ENCODE results near the gene BTBD2. TPM values are rescaled to one million over a fixed set of nuclear protein-coding genes. Genes with fewer than 3 reads are reported as not detected.

Gene BTBD2
- total RNA-seq, 1 experiment from 2014 or later, result 110 TPM

DNA sequence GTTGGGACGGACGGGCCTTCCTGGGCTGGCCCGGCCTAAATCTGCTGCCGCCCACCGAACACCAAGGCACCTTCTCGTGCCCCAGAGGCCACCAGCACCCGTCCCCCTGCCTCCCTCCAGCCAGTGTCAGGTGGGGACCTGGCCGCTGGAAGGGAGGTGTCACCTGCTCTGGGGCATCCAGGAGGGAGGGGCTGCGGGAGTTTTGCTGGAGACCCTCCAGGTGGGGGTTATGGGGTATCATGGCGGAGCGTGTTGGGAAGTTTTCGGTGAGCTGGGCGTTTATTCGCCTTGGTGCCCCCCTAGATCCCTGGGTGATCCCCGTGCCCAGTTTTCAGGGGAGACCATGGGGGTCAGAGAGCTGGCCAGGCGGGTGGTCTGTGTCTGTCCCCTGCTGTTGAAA, 64.9 kb downstream of the BTBD2 start:
- Histone ChIP-seq H4K20me1 (ENCODE audit: control insufficient read depth, insufficient read depth, insufficient read length) (no peaks in the 10 kb centered on the region), H3K23ac (ENCODE audit: insufficient read length, low read depth, low read length) (no peak overlapping the region), H3K27me3 (ENCODE audit: insufficient read depth, low read length) (no peaks in the 10 kb centered on the region), H3K9ac (ENCODE audit: extremely low read depth, insufficient read length, low read length) (no peak overlapping the region), H3K79me2 (ENCODE audit: insufficient read depth, low read length) (peaks cover 44% of the 10 kb centered on the region), H3K4ac (ENCODE audit: low read depth, low read length) (no peak overlapping the region), H3K79me1 (ENCODE audit: insufficient read depth, low read depth, low read length, poor library complexity, severe bottlenecking) (peaks cover 12% of the 10 kb centered on the region), H4K8ac (replicated peaks; ENCODE audit: insufficient read length, low read depth, low read length) (no peak overlapping the region), H2BK5ac (ENCODE audit: insufficient read length, low read length) (no peak overlapping the region), H3K18ac (ENCODE audit: insufficient read length, low read depth, low read length) (no peak overlapping the region), H3K23me2 (ENCODE audit: insufficient read length, low read depth, low read length, poor library complexity, severe bottlenecking) (peaks cover 2% of the 10 kb centered on the region), H3K56ac (ENCODE audit: insufficient read length, low read depth, low read length) (no peak overlapping the region), H2AK5ac (ENCODE audit: insufficient read length, low read length) (no peak overlapping the region), H4K91ac (ENCODE audit: insufficient read length, low read depth, low read length) (no peak overlapping the region), H3K14ac (ENCODE audit: insufficient read depth, low read length) (no peak overlapping the region; the same call in 1 of the 2 replicates), H4K5ac (ENCODE audit: insufficient read length, low read depth, low read length) (no peak overlapping the region), H3K27ac (ENCODE audit: insufficient read length, low read depth, low read length) (no peak overlapping the region), H2BK120ac (ENCODE audit: low read depth, low read length, poor library complexity, severe bottlenecking) (no peak overlapping the region), H2BK12ac (ENCODE audit: insufficient read length, low read depth, low read length) (no peak overlapping the region), H3K9me3 (ENCODE audit: control insufficient read depth, low read depth, low read length) (no peaks in the 10 kb centered on the region), H3K4me2 (ENCODE audit: insufficient read depth, insufficient read length, low read length) (no peak overlapping the region), H3K4me1 (ENCODE audit: insufficient read depth, low read length) (no peaks in the 10 kb centered on the region), H2AFZ (ENCODE audit: low read length) (no peak overlapping the region), H2BK20ac (ENCODE audit: low read depth, low read length, poor library complexity, severe bottlenecking) (no peak overlapping the region), H3T11ph (ENCODE audit: low read length) (no peak overlapping the region), H2BK15ac (ENCODE audit: low read depth, low read length) (no peak overlapping the region)
- TF ChIP-seq, protein P1, sequence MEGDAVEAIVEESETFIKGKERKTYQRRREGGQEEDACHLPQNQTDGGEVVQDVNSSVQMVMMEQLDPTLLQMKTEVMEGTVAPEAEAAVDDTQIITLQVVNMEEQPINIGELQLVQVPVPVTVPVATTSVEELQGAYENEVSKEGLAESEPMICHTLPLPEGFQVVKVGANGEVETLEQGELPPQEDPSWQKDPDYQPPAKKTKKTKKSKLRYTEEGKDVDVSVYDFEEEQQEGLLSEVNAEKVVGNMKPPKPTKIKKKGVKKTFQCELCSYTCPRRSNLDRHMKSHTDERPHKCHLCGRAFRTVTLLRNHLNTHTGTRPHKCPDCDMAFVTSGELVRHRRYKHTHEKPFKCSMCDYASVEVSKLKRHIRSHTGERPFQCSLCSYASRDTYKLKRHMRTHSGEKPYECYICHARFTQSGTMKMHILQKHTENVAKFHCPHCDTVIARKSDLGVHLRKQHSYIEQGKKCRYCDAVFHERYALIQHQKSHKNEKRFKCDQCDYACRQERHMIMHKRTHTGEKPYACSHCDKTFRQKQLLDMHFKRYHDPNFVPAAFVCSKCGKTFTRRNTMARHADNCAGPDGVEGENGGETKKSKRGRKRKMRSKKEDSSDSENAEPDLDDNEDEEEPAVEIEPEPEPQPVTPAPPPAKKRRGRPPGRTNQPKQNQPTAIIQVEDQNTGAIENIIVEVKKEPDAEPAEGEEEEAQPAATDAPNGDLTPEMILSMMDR (conservative IDR thresholded peaks at IDR 0.05), result no peak
- WGBS (ENCODE audit: extremely low coverage, insufficient read length, low lambda C conversion rate), result no CpG with 5 or more reads among the region's 16 CpGs
- no peak overlapping the region for H3K4me3 Mint-ChIP-seq
- H3K36me3 Mint-ChIP-seq (ENCODE audit: insufficient read depth in 1 of 3, low read depth in 3 of 3), result peaks cover 16 to 28% (median 20%) of the 10 kb centered on the region in 3 experiments; a peak in 6 of 7 replicates
- H3K27me3 Mint-ChIP-seq (ENCODE audit: low read depth), result no peaks in the 10 kb centered on the region
- peaks cover 7 to 13% of the 10 kb centered on the region in 2 experiments for H3K4me1 Mint-ChIP-seq
- DNase-seq, result no peak
- H3K27ac Mint-ChIP-seq, result no peak overlapping the region
- H3K9me3 Mint-ChIP-seq, result no peaks in the 10 kb centered on the region
